NCI-H2171 (cell line): ENCODE measurements around the gene NANOS3.
"Not testable (repeated sequence)": the region's sequence is repeated elsewhere in the genome, so short reads cannot be mapped to it uniquely, and the experiment has no call there.

Experiments used
- DNase-seq: peaks from one replicate; lab custom pipeline; 2025; lab: John Stamatoyannopoulos, UW

Gene NANOS3

DNA sequence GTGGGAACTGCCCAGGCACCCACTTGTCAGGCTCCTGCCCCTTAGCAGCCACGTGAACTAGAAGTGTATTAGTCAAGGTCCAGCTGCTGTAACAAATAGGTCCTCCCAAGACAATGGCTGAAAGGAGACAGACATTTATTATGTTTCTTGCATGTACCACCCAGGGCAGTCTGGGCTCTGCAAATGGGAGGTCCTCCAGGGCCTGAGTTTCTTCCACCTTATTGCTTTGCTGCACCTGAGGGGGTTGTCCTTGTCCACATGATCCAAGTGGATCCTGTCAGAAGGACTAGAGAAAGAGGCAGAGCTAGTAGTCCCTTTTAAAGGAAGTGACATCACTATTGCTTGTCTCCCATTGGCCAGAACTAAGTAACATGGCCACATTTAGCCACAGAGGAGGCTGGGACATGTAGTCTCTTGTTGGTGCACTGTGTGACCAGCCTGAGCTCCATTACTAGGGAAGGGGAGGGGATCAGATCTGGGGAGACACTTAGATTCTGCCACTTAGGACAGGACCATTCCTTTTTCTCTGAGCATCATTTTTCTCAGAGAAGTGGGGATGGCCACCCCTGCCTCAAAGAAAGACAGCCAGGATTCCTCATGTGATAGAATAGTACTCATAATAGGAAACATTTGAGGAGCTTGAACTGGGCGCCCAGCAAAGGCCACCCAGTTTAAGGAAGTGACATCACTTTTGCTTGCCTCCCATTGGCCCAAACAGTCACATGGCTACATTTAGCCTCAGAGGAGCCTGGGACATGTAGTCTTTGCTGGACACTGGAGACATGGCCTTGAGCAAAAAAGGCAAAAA lies 44.2 kb downstream of the NANOS3 start:
- DNase-seq = peak; percentile 47

DNA sequence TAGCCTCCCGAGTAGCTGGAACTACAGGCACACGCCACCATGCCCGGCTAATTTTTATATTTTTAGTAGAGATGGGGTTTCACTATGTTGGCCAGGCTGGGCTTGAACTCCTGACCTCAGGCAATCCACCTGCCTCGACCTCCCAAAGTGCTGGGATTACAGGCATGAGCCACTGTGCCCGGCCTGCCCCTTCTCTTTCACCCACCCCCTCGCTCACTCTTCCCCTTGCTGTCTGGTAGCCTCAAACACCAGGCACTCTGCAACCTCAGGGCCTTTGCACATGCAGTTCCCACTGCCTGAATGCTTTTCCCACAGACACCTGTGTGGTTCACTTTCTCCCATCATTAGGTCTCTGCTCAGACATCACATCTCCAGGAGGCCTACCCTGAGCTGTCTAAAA lies 45.2 kb downstream of the NANOS3 start:
- DNase-seq = not testable (repeated sequence)

DNA sequence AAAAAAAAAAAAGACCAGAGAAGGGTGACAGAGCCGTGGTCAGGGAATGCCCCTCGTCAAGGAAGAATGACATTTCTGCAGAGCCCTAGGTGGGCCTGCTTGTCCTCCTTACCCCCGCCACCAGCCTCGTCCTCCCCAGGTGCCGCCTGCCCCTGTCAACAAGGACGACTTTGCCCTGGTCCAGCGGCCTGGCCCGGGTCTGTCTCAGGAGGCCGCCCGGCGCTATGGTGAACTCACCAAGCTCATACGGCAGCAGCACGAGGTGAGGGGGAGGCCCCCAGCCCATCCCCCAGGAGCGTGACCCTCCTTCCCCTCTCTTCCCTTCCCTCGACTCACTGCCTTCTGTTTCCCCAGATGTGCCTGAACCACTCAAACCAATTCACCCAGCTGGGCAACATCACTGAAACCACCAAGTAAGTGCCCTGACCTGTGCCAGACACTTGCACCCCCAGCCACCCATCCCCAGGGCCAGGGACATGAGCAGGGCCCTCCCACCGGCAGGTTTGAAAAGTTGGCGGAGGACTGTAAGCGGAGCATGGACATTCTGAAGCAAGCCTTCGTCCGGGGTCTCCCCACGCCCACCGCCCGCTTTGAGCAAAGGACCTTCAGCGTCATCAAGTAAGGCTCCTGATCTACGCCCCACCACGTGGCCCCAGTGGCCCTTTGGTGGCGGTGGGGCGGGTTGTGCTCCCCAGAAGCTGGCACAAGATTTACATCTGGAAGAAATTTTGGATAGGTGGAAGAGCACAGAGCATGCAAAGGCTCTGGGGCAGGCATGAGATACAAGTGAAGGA lies 46.5 kb downstream of the NANOS3 start:
- no peak for DNase-seq

DNA sequence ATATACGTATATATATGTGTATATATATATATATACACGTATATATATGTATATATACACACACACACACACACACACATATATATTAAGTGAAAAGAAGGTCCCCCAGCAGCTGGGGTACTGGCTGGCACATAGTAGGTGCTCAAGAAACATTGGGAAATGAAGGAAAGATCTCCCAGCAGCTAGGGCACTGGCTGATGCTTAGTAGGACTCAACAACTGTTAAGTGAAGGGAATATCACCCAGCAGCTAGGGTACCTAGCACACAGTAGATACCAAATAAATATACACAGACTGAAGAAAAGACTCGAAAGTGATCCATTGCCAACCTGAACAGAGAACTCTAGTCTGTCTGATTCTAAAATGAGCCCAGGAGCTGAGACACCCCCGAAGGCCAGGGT lies 49.1 kb downstream of the NANOS3 start:
- no peak for DNase-seq

DNA sequence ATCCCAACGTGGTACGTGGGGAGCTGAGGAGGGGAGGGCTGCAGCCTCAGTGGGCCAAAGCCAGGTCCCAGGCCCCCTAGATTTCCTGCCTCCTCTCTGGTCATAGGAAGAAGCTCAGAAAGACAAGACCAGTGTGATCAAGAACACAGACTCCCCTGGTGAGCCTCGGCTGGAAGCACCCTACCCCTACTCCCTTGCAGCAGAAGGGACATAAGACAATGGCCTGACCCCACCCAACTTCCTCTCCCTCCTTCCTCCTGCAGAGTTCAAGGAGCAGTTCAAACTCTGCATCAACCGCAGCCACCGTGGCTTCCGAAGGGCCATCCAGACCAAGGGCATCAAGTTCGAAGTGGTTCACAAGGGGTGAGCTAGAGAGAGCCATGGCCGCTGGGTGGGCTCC lies 49.8 kb downstream of the NANOS3 start:
- DNase-seq = no peak

DNA sequence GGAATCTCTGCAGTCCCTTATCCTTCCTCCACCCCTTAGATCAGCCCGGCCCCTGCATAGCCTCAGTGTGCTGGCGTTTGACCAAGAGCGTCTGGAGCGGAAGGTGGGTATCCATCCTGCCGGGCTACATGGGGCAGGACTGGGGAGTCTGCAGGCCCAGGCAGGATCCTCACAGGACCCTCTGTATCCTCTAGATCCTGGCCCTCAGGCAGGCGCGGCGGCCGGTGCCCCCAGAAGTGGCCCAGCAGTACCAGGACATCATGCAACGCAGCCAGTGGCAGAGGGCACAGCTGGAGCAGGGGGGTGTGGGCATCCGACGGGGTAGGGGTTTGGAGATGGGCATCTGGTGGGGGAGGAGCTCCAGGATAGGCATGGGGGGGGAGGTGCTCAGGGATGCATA lies 52.4 kb downstream of the NANOS3 start:
- peak; percentile 10 for DNase-seq

DNA sequence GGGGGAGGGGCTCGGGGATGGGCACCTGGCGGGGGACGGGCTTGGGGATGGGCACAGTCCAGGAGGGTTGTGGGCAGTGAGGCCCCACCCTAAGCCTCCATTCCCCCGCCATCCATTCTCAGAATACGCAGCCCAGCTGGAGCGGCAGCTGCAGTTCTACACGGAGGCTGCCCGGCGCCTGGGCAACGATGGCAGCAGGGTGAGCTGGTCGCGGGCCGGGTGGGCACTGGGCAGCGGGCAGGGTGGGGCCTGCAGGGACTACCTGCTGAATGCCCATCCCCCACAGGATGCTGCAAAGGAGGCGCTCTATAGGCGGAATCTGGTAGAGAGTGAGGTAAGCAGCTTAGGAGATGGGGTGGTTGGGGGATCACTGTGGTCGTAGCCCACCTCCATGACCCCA lies 53.0 kb downstream of the NANOS3 start:
- DNase-seq = no peak
